Endothelial cell of umbilical vein (primary cell): ENCODE measurements around the gene ADA. TPM values are rescaled to one million over a fixed set of nuclear protein-coding genes. Genes with fewer than 3 reads are reported as not detected.

ENCODE experiments used
- BruUV-seq: library from RNA; stranded (reverse); fragments of 400-500 nt; replicated peaks from 2 replicates; lab custom pipeline; 2021; lab: Mats Ljungman, UMichigan
- CTCF ChIA-PET: fragments of 300-600, 350-600 bp; sonication (Branson Sonifier 250); formaldehyde crosslinking; loops from one replicate; lab custom pipeline; 2021; ENCODE audit warnings: antibody characterized with exemption, inconsistent platforms; lab: Charles Lee
- POLR2A ChIA-PET: fragments of 300-600, 350-600 bp; sonication (Branson Sonifier 250); formaldehyde crosslinking; loops from one replicate; lab custom pipeline; 2021; ENCODE audit warnings: antibody characterized with exemption, inconsistent platforms; lab: Charles Lee
- DNase-seq: peaks from one replicate; pipeline ENCODE4 v3.0.0-alpha.2; 2011; ENCODE audit warnings: low read depth, low spot score
- FAIRE-seq: peaks from 2 replicates; lab custom pipeline; 2011; peaks lifted over from hg19 to GRCh38; lab: Jason Lieb, UNC
- H2AFZ ChIP-seq: 2 replicates; pipeline ENCODE4 v1.6.0; 2012; ENCODE audit warnings: low read depth, low read length, control low read depth, inconsistent platforms
- H3K27ac ChIP-seq: 2 replicates; pipeline ENCODE4 v1.5.1; 2011; ENCODE audit warnings: low read depth, mild to moderate bottlenecking, control low read depth, low read length, moderate library complexity; ENCODE audit not compliant: insufficient read depth
- H3K27me3 ChIP-seq, 2 experiments: 2 replicates each; pipeline versions ENCODE4 v1.6.0 to v1.6.1; 2011; ENCODE audit warnings: low read length in 2 of 2, mixed read lengths in 1 of 2; ENCODE audit not compliant: control insufficient read depth in 2 of 2, insufficient read depth in 2 of 2
- H3K36me3 ChIP-seq, 2 experiments: 2 replicates in 1 of 2; 3 replicates in 1 of 2; pipeline ENCODE4 v1.5.1; 2011; ENCODE audit warnings: low read length in 2 of 2, mild to moderate bottlenecking in 1 of 2, moderate library complexity in 1 of 2; ENCODE audit not compliant: control insufficient read depth in 2 of 2, insufficient read depth in 2 of 2; ENCODE audit errors: extremely low read depth in 1 of 2
- H3K4me1 ChIP-seq: 3 replicates; pipeline ENCODE4 v1.5.1; 2011; ENCODE audit warnings: mild to moderate bottlenecking, low read length; ENCODE audit not compliant: control insufficient read depth, insufficient read depth; ENCODE audit errors: extremely low read depth
- H3K4me2 ChIP-seq: 2 replicates; pipeline ENCODE4 v1.6.1; 2011; ENCODE audit warnings: low read length, control low read depth, mixed read lengths; ENCODE audit not compliant: insufficient read depth
- H3K4me3 ChIP-seq, 3 experiments: fragments of 200-600 bp in 1 of 3; sonication (generic), shearing (Covaris generic) in 1 of 3; replicated peaks in 1 of 3; 2 replicates each; pipeline ENCODE4 v1.5.1; 2011 to 2016; ENCODE audit warnings: control low read depth in 3 of 3, low read length in 3 of 3, mild to moderate bottlenecking in 2 of 3, inconsistent platforms in 1 of 3, low read depth in 1 of 3, moderate library complexity in 1 of 3; ENCODE audit not compliant: insufficient read depth in 1 of 3
- H3K79me2 ChIP-seq: 2 replicates; pipeline ENCODE4 v1.6.0; 2012; ENCODE audit warnings: low read length, inconsistent platforms; ENCODE audit not compliant: control insufficient read depth, insufficient read depth
- H3K9ac ChIP-seq: replicated peaks from 2 replicates; pipeline ENCODE3; 2011; ENCODE audit warnings: low read length, control low read depth; ENCODE audit not compliant: insufficient read depth; ENCODE audit errors: extremely low read depth
- H3K9me1 ChIP-seq: replicated peaks from 3 replicates; pipeline ENCODE4 v1.6.0; 2011; ENCODE audit warnings: mild to moderate bottlenecking, low read length; ENCODE audit not compliant: control insufficient read depth, insufficient read depth; ENCODE audit errors: extremely low read depth
- H3K9me3 ChIP-seq: replicated peaks from 2 replicates; pipeline ENCODE4 v1.5.1; 2012; ENCODE audit warnings: low read length, inconsistent platforms; ENCODE audit not compliant: control insufficient read depth, insufficient read depth
- H4K20me1 ChIP-seq: replicated peaks from 2 replicates; pipeline ENCODE3; 2011; ENCODE audit warnings: mild to moderate bottlenecking, low read length; ENCODE audit not compliant: control insufficient read depth, insufficient read depth; ENCODE audit errors: extremely low read depth
- CTCF ChIP-seq, 2 donors: IDR thresholded peaks; 1 replicate in 1 of 2; 2 replicates in 1 of 2; pipeline ENCODE4 v1.5.1; 2011; ENCODE audit warnings: low read length in 2 of 2, mild to moderate bottlenecking in 2 of 2, moderate library complexity in 2 of 2, control low read depth in 1 of 2, inconsistent platforms in 1 of 2, low read depth in 1 of 2; ENCODE audit not compliant: insufficient read depth in 1 of 2; ENCODE audit errors: extremely low read depth in 1 of 2
- EZH2 ChIP-seq: IDR thresholded peaks from 2 replicates; pipeline ENCODE4 v1.6.1; 2012; ENCODE audit warnings: borderline replicate concordance, low read depth, mild to moderate bottlenecking, moderate library complexity, low read length, inconsistent platforms; ENCODE audit not compliant: severe bottlenecking
- FOS ChIP-seq: IDR thresholded peaks from 2 replicates; pipeline ENCODE4 v1.6.1; 2011; ENCODE audit warnings: mild to moderate bottlenecking, low read length, moderate library complexity, borderline replicate concordance; ENCODE audit not compliant: insufficient read depth
- GATA2 ChIP-seq: IDR thresholded peaks from 2 replicates; pipeline ENCODE4 v1.7.0; 2011; ENCODE audit warnings: low read depth, mild to moderate bottlenecking, moderate library complexity, mixed read lengths, low read length; ENCODE audit not compliant: insufficient read length, insufficient read depth
- JUN ChIP-seq: IDR thresholded peaks from 2 replicates; pipeline ENCODE4 v1.6.1; 2011; ENCODE audit warnings: borderline replicate concordance, low read depth; ENCODE audit not compliant: insufficient read length, insufficient read depth
- MYC ChIP-seq: IDR thresholded peaks from one replicate; pipeline ENCODE4 v1.6.1; 2011; ENCODE audit warnings: mild to moderate bottlenecking, low read depth, low read length
- POLR2A ChIP-seq: IDR thresholded peaks from 2 replicates; pipeline ENCODE4 v1.6.1; 2012; ENCODE audit warnings: low read depth, mild to moderate bottlenecking, control low read depth, low read length
- POLR2AphosphoS5 ChIP-seq: IDR thresholded peaks from 2 replicates; pipeline ENCODE4 v1.6.1; 2012; ENCODE audit warnings: low read depth, mild to moderate bottlenecking, control low read depth, low read length, moderate library complexity; ENCODE audit not compliant: insufficient read depth
- dilution Hi-C: fragments of 300-500 bp; cut with MboI; formaldehyde crosslinking; loops from one replicate; pipeline ENCODE4 v1.15.0; 2019; ENCODE audit warnings: low sequenced_read_pairs; ENCODE audit not compliant: extremely low pct_ligation_motif_present
- intact Hi-C: fragments of 100-400 bp; cut with micrococcal nuclease; formaldehyde crosslinking; loops from one replicate; pipeline ENCODE4 v1.10.0; 2022
- polyA plus RNA-seq, 4 experiments: library from polyadenylated mRNA; depleted of rRNA in 3 of 4; stranded (reverse) in 3 of 4; unstranded in 1 of 4; fragments of >200 nt; gene quantifications; 2 replicates each; pipeline versions ENCODE4 v1.2.1 to v1.2.3, GENCODE V29; 2011 to 2012; ENCODE audit warnings: missing spikeins in 1 of 4
- total RNA-seq: library from RNA; stranded (reverse); gene quantifications from 2 replicates; pipeline ENCODE4 v1.2.3, GENCODE V29; 2021
- TF ChIP-seq, protein P1 (sequence below): IDR thresholded peaks from 2 replicates; pipeline ENCODE4 v1.6.1; 2011; ENCODE audit not compliant: insufficient read depth, insufficient read length

Gene ADA
- total and polyA plus RNA-seq, 2 donors (not counting 3 experiments of a cell fraction or from before 2014, with no cell fraction given): 26.3 to 33.1 TPM

GRCh38 chr20:44609006-44609515 is 42.4 kb downstream of the ADA start:
- dilution Hi-C loops: no loop called here
- ChIA-PET CTCF (interaction anchor here (0.7 to 3.8 kb wide), 23 partner anchors 11 to 392 kb away, joined by 3 to 58 read pairs (median 5); partner anchors contain the start of genes FITM2, PKIG and SERINC3), POLR2A (no interaction called here)
- H3K4me3 ChIP-seq: no peak overlapping the region
- H3K9me3 ChIP-seq: no peaks in the 10 kb centered on the region
- intact Hi-C loops: no loop called here
- H3K9ac ChIP-seq: peak overlapping the region; percentile 12
- peaks cover 16% of the 10 kb centered on the region for H3K4me1 ChIP-seq
- H3K27ac ChIP-seq: peak overlapping the region; percentile 53
- DNase-seq (no peak), FAIRE-seq (no peak)
- H3K9me1 ChIP-seq: no peaks in the 10 kb centered on the region
- H2AFZ ChIP-seq: no peak overlapping the region
- peaks cover 59% of the 10 kb centered on the region for H3K79me2 ChIP-seq
- no peak overlapping the region for H3K4me2 ChIP-seq
- no peak for TF ChIP-seq MYC
- TF ChIP-seq CTCF (IDR thresholded peaks at IDR 0.05; ENCODE audit: extremely low read depth in 1 of 2, insufficient read depth in 1 of 2, low read depth in 1 of 2, low read length in 2 of 2): no peak
- TF ChIP-seq, protein P1, sequence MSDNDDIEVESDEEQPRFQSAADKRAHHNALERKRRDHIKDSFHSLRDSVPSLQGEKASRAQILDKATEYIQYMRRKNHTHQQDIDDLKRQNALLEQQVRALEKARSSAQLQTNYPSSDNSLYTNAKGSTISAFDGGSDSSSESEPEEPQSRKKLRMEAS: no peak
- TF ChIP-seq EZH2: no peak
- TF ChIP-seq GATA2: no peak
- TF ChIP-seq JUN: no peak
- TF ChIP-seq POLR2A: no peak
- no peak for TF ChIP-seq FOS
- TF ChIP-seq POLR2AphosphoS5: no peak
- peaks cover 4 to 7% of the 10 kb centered on the region in 2 experiments for H3K36me3 ChIP-seq
- H3K27me3 ChIP-seq: no peaks in the 10 kb centered on the region
- H4K20me1 ChIP-seq: no peaks in the 10 kb centered on the region
- BruUV-seq: no TSS peak
